ENCODE measurements around the gene RILPL1.
"Not testable (repeated sequence)": the region's sequence is repeated elsewhere in the genome, so short reads cannot be mapped to it uniquely, and the experiment has no call there.

RILPL1 gene

GRCh38 chr12:123529686-123530085 is 3.8 kb downstream of the RILPL1 start:
- no peak for DNase-seq

- DNase-seq, result no peak
Observed at GRCh38 chr12:123528858-123529257, 4.7 kb downstream of the RILPL1 start.

GRCh38 chr12:123526542-123527080 is 6.9 kb downstream of the RILPL1 start:
- no peak for DNase-seq

GRCh38 chr12:123524378-123524777 is 9.1 kb downstream of the RILPL1 start:
- DNase-seq, result no peak

GRCh38 chr12:123523518-123523917 is 10.0 kb downstream of the RILPL1 start:
- no peak for DNase-seq

GRCh38 chr12:123522164-123522563 is 11.4 kb downstream of the RILPL1 start:
- DNase-seq, result no peak

GRCh38 chr12:123520567-123521474 is 12.7 kb downstream of the RILPL1 start:
- no peak for DNase-seq

GRCh38 chr12:123519141-123520001 is 14.1 kb downstream of the RILPL1 start:
- DNase-seq, result no peak

GRCh38 chr12:123516216-123516780 is 17.2 kb downstream of the RILPL1 start:
- DNase-seq, result no peak

- not testable (repeated sequence) for DNase-seq
Observed at GRCh38 chr12:123514582-123515221, 18.8 kb downstream of the RILPL1 start.

- DNase-seq, result no peak
Observed at GRCh38 chr12:123513805-123514204, 19.7 kb downstream of the RILPL1 start.

- no peak for DNase-seq
Observed at GRCh38 chr12:123512838-123513665, 20.5 kb downstream of the RILPL1 start.

- DNase-seq, result no peak
Observed at GRCh38 chr12:123506843-123507236, 26.7 kb downstream of the RILPL1 start.

GRCh38 chr12:123506059-123506842 is 27.3 kb downstream of the RILPL1 start:
- DNase-seq, result no peak

- no peak for DNase-seq
Observed at GRCh38 chr12:123502163-123502704, 31.3 kb downstream of the RILPL1 start.

GRCh38 chr12:123499332-123499731 is 34.2 kb downstream of the RILPL1 start:
- no peak for DNase-seq

GRCh38 chr12:123498126-123498825 is 35.2 kb downstream of the RILPL1 start:
- no peak for DNase-seq

GRCh38 chr12:123497065-123497464 is 36.5 kb downstream of the RILPL1 start:
- DNase-seq, result no peak

GRCh38 chr12:123494124-123494851 is 39.2 kb downstream of the RILPL1 start:
- no peak for DNase-seq

Data from Kasumi-1 (cell line).